SK-N-MC (cell line): ENCODE data around the gene TMEM259.

ENCODE experiments used
- DNase-seq: peaks from one replicate; pipeline ENCODE4 v3.0.0-alpha.2; 2011; ENCODE audit warnings: low read depth, low spot score
- H3K27ac ChIP-seq: fragments of 200-600 bp; sonication (generic); 2 replicates; pipeline ENCODE4 v1.5.1; 2016; ENCODE audit warnings: mixed run types
- H3K36me3 ChIP-seq: fragments of 200-600 bp; sonication (generic); 2 replicates; pipeline ENCODE4 v1.6.1; 2017; ENCODE audit warnings: antibody characterized with exemption, low read length, mixed read lengths; ENCODE audit not compliant: insufficient read depth
- H3K4me3 ChIP-seq: fragments of 200-600 bp; sonication (generic); 2 replicates; pipeline ENCODE4 v1.5.1; 2016
- H3K9ac ChIP-seq: fragments of 200-600 bp; sonication (generic); 2 replicates; pipeline ENCODE4 v1.8.0; 2017; ENCODE audit warnings: mixed run types, mixed read lengths; ENCODE audit not compliant: insufficient read length
- H3K9me3 ChIP-seq: fragments of 200-600 bp; sonication (generic); 2 replicates; pipeline ENCODE4 v1.6.1; 2017; ENCODE audit warnings: low read depth, mild to moderate bottlenecking, antibody characterized with exemption, low read length, moderate library complexity, mixed read lengths
- EZH2 ChIP-seq: fragments of 200-600 bp; sonication (generic); IDR thresholded peaks from one replicate; pipeline ENCODE4 v1.6.1; 2017; ENCODE audit warnings: antibody characterized with exemption
- FOXP2 ChIP-seq: optimal IDR thresholded peaks from 2 replicates; pipeline ENCODE3; 2011; ENCODE audit warnings: mild to moderate bottlenecking, moderate library complexity; ENCODE audit not compliant: insufficient read depth; ENCODE audit errors: extremely low read length, control extremely low read depth
- POLR2AphosphoS5 ChIP-seq: IDR thresholded peaks from 2 replicates; pipeline ENCODE4 v1.6.1; 2012; ENCODE audit warnings: mild to moderate bottlenecking, low read depth, low read length, borderline replicate concordance

Gene TMEM259

GRCh38 chr19:1042689-1043511 is 22.0 kb upstream of the TMEM259 start:
- H3K27ac ChIP-seq, result no peak overlapping the region
- TF ChIP-seq EZH2, result no peak
- no peak for DNase-seq
- H3K4me3 ChIP-seq, result peak overlapping the region; percentile 90
- H3K9me3 ChIP-seq, result no peaks in the 10 kb centered on the region
- H3K9ac ChIP-seq, result no peak overlapping the region
- peaks cover 4% of the 10 kb centered on the region; the same call in 1 of the 2 replicates for H3K36me3 ChIP-seq

- H3K9me3 ChIP-seq, result no peaks in the 10 kb centered on the region
- H3K27ac ChIP-seq, result no peak overlapping the region
- H3K9ac ChIP-seq, result no peak overlapping the region
- H3K36me3 ChIP-seq, result peaks cover 10% of the 10 kb centered on the region; the same call in 1 of the 2 replicates
- peak overlapping the region; percentile 90 for H3K4me3 ChIP-seq
- no peak for TF ChIP-seq FOXP2
- no peak for TF ChIP-seq EZH2
- no peak for TF ChIP-seq POLR2AphosphoS5
- DNase-seq, result no peak
Observed at GRCh38 chr19:1041835-1042685, 21.1 kb upstream of the TMEM259 start.

GRCh38 chr19:1041272-1041834 is 20.4 kb upstream of the TMEM259 start:
- Histone ChIP-seq H3K4me3 (peak overlapping the region; percentile 90), H3K9me3 (no peaks in the 10 kb centered on the region), H3K27ac (no peak overlapping the region), H3K36me3 (peaks cover 11% of the 10 kb centered on the region; the same call in 1 of the 2 replicates), H3K9ac (no peak overlapping the region)
- TF ChIP-seq FOXP2 (no peak), EZH2 (no peak), POLR2AphosphoS5 (no peak)
- DNase-seq, result no peak

- Histone ChIP-seq H3K27ac (no peak overlapping the region), H3K4me3 (peak overlapping the region; percentile 90)
- TF ChIP-seq FOXP2 (no peak), POLR2AphosphoS5 (peak; percentile 24; the same call in 1 of the 2 replicates)
Observed at GRCh38 chr19:1040476-1041271, 19.8 kb upstream of the TMEM259 start.

GRCh38 chr19:1039646-1040475 is 18.9 kb upstream of the TMEM259 start, which contains the start of gene ABCA7:
ABCA7 (plus strand) TSS chr19:1040107; CDS start chr19:1041362, 1,255 bp downstream.
- H3K9ac ChIP-seq, result peak within 1 kb of the TSS; percentile 37
- H3K27ac ChIP-seq, result peak within 1 kb of the TSS; percentile 64; the same call in 1 of the 2 replicates
- H3K36me3 ChIP-seq, result peaks cover 18% of the 10 kb centered on the region; the same call in 1 of the 2 replicates

More at GRCh38 chr19:1040476-1041271, 19.8 kb upstream of the TMEM259 start:
- H3K9me3 ChIP-seq, result no peaks in the 10 kb centered on the region
- peaks cover 18% of the 10 kb centered on the region; the same call in 1 of the 2 replicates for H3K36me3 ChIP-seq
- peak; percentile 90 for DNase-seq
- H3K9ac ChIP-seq, result peak overlapping the region; percentile 25

GRCh38 chr19:1038978-1039645 is 18.2 kb upstream of the TMEM259 start:
- no peak for DNase-seq
- Histone ChIP-seq H3K9ac (peak overlapping the region; percentile 37), H3K36me3 (peaks cover 18% of the 10 kb centered on the region; the same call in 1 of the 2 replicates), H3K27ac (peak overlapping the region; percentile 64; the same call in 1 of the 2 replicates), H3K4me3 (peak overlapping the region; percentile 90), H3K9me3 (no peaks in the 10 kb centered on the region)
- no peak for TF ChIP-seq FOXP2
- TF ChIP-seq POLR2AphosphoS5, result no peak
- TF ChIP-seq EZH2, result no peak

More at GRCh38 chr19:1039646-1040475, 18.9 kb upstream of the TMEM259 start, which contains the start of gene ABCA7:
- Histone ChIP-seq H3K4me3 (peak within 1 kb of the TSS; percentile 90), H3K9me3 (no peaks in the 10 kb centered on the region)
- DNase-seq, result peak; percentile 88
- TF ChIP-seq POLR2AphosphoS5 (peak; percentile 73; the same call in 1 of the 2 replicates), FOXP2 (no peak)

- H3K9ac ChIP-seq, result no peak overlapping the region
- H3K27ac ChIP-seq, result peak overlapping the region; percentile 81
Observed at GRCh38 chr19:1037621-1038064, 16.7 kb upstream of the TMEM259 start.

More at GRCh38 chr19:1037621-1038064, 16.7 kb upstream of the TMEM259 start:
- DNase-seq, result no peak
- peaks cover 26% of the 10 kb centered on the region for H3K36me3 ChIP-seq
- H3K9me3 ChIP-seq, result no peaks in the 10 kb centered on the region
- H3K4me3 ChIP-seq, result peak overlapping the region; percentile 58
- TF ChIP-seq POLR2AphosphoS5, result no peak
- TF ChIP-seq FOXP2, result no peak
- TF ChIP-seq EZH2, result no peak
